ENCODE data around the gene YOD1. TPM values are rescaled to one million over a fixed set of nuclear protein-coding genes. Genes with fewer than 3 reads are reported as not detected.
A peak's percentile ranks its signal among the peaks of the same experiment; 100 is the strongest.

YOD1 gene
- total and polyA plus RNA-seq, 7 donors: 1.2 to 7.8 (median 5.2) TPM

GRCh38 chr1:207024202-207025145, 26.5 kb downstream of the YOD1 start:
- Histone ChIP-seq H3K36me3 (no peaks in the 10 kb centered on the region), H3K4me1 (peaks cover 0 to 24% (median 21%) of the 10 kb centered on the region in 4 donors), H3K27me3 (no peaks in the 10 kb centered on the region), H3K9me3 (no peaks in the 10 kb centered on the region), H3K4me3 (no peak overlapping the region), H3K27ac (peak overlapping the region; percentile 42 to 65 (median 54))
- intact Hi-C loops (cut with DNase I): no loop called here
- 68 to 79% methylated on average over 18 of the region's 18 CpGs for WGBS, 2 donors
- DNase-seq: no peak
- TF ChIP-seq EP300 (IDR thresholded peaks at IDR 0.05): no peak
- no peak for TF ChIP-seq CTCF (IDR thresholded peaks at IDR 0.05)
- TF ChIP-seq POLR2A (IDR thresholded peaks at IDR 0.05): no peak
- TF ChIP-seq POLR2AphosphoS5 (IDR thresholded peaks at IDR 0.05): no peak

- H3K9me3 ChIP-seq: no peaks in the 10 kb centered on the region
- H3K36me3 ChIP-seq: no peaks in the 10 kb centered on the region
- TF ChIP-seq EP300 (IDR thresholded peaks at IDR 0.05) (no peak), CTCF (IDR thresholded peaks at IDR 0.05) (no peak), POLR2AphosphoS5 (IDR thresholded peaks at IDR 0.05) (no peak), POLR2A (IDR thresholded peaks at IDR 0.05) (no peak)
- H3K4me3 ChIP-seq: no peak overlapping the region
- intact Hi-C loops (cut with DNase I): no loop called here
- H3K4me1 ChIP-seq: peaks cover 0 to 24% (median 21%) of the 10 kb centered on the region in 4 donors
- 92 to 93% methylated on average over 8 of the region's 8 CpGs for WGBS, 2 donors
- no peak for DNase-seq
- no peaks in the 10 kb centered on the region for H3K27me3 ChIP-seq
- no peak overlapping the region for H3K27ac ChIP-seq
These were observed 27.9 kb downstream of the YOD1 start for GRCh38 chr1:207022996-207023679.

GRCh38 chr1:207021876-207022596, 29.0 kb downstream of the YOD1 start:
- no peaks in the 10 kb centered on the region for H3K27me3 ChIP-seq
- H3K4me3 ChIP-seq: no peak overlapping the region
- DNase-seq: no peak
- no peak overlapping the region for H3K27ac ChIP-seq
- no peaks in the 10 kb centered on the region for H3K9me3 ChIP-seq
- TF ChIP-seq POLR2A (IDR thresholded peaks at IDR 0.05): no peak
- TF ChIP-seq POLR2AphosphoS5 (IDR thresholded peaks at IDR 0.05): no peak
- TF ChIP-seq EP300 (IDR thresholded peaks at IDR 0.05): no peak
- no peak for TF ChIP-seq CTCF (IDR thresholded peaks at IDR 0.05)
- no peaks in the 10 kb centered on the region for H3K36me3 ChIP-seq
- intact Hi-C loops (cut with DNase I): no loop called here
- WGBS, 2 donors: 85 to 90% methylated on average over 15 of the region's 15 CpGs
- H3K4me1 ChIP-seq: peaks cover 0 to 24% (median 21%) of the 10 kb centered on the region in 4 donors

GRCh38 chr1:207021139-207021861, 29.7 kb downstream of the YOD1 start:
- H3K27ac ChIP-seq: no peak overlapping the region
- DNase-seq: no peak
- H3K27me3 ChIP-seq: no peaks in the 10 kb centered on the region
- no peaks in the 10 kb centered on the region for H3K9me3 ChIP-seq
- no peak overlapping the region for H3K4me3 ChIP-seq
- H3K36me3 ChIP-seq: no peaks in the 10 kb centered on the region
- WGBS, 2 donors: 86 to 89% methylated on average over 8 of the region's 8 CpGs
- TF ChIP-seq POLR2A (IDR thresholded peaks at IDR 0.05) (no peak), CTCF (IDR thresholded peaks at IDR 0.05) (no peak), POLR2AphosphoS5 (IDR thresholded peaks at IDR 0.05) (no peak), EP300 (IDR thresholded peaks at IDR 0.05) (no peak)
- H3K4me1 ChIP-seq: peaks cover 0 to 20% (median 19%) of the 10 kb centered on the region in 4 donors
- intact Hi-C loops (cut with DNase I): no loop called here

Data from sigmoid colon (tissue), 7 donors.